Pancreas (tissue), 10 donors: ENCODE results near the gene HPX. TPM values are rescaled to one million over a fixed set of nuclear protein-coding genes. Genes with fewer than 3 reads are reported as not detected.
A peak's percentile ranks its signal among the peaks of the same experiment; 100 is the strongest.

Experiments
- ATAC-seq, 4 donors: fragments of 200-7000 bp; cut with Tn5 transposase; one replicate each; pipeline versions ENCODE4 v1.8.0 to v1.9.1; 2020; ENCODE audit warnings: mild to moderate bottlenecking in 4 of 4, moderate library complexity in 4 of 4
- DNase-seq, 6 donors: peaks; one replicate each; pipeline ENCODE4 v3.0.0-alpha.2; 2020
- FAIRE-seq: peaks from 2 replicates; lab custom pipeline; 2012; peaks lifted over from hg19 to GRCh38; lab: Jason Lieb, UNC
- H3K27ac ChIP-seq, 4 donors: fragments of 200-600 bp; sonication (generic); 1 replicate in 3 of 4; 2 replicates in 1 of 4; pipeline versions ENCODE4 v1.5.0 to v1.8.0; 2020
- H3K27me3 ChIP-seq, 4 donors: fragments of 200-600 bp; one replicate each; pipeline ENCODE4 v1.8.0; 2021
- H3K36me3 ChIP-seq, 3 donors: fragments of 200-600 bp; sonication (generic) in 1 of 3; one replicate each; pipeline versions ENCODE4 v1.5.0 to v1.8.0; 2020 to 2021
- H3K4me1 ChIP-seq, 3 donors: fragments of 200-600 bp; one replicate each; pipeline ENCODE4 v1.8.0; 2021
- H3K4me3 ChIP-seq, 4 donors: fragments of 200-600 bp; sonication (generic) in 2 of 4; one replicate each; pipeline versions ENCODE4 v1.5.0 to v1.8.0; 2020 to 2021
- H3K9me3 ChIP-seq, 4 donors: fragments of 200-600 bp; one replicate each; pipeline ENCODE4 v1.8.0; 2021
- CTCF ChIP-seq, 4 donors: fragments of 200-600 bp; sonication (generic) in 3 of 4; IDR thresholded peaks; one replicate each; pipeline versions ENCODE4 v1.5.0 to v1.8.0; 2021; ENCODE audit warnings: antibody characterized with exemption in 4 of 4
- WGBS, 2 donors: extraction: QIAGEN DNeasy Blood & Tissue Kit; methylation state at CpG; one replicate each; pipeline ENCODE4 v1.1.7; 2013; 5-methylcytosine and 5-hydroxymethylcytosine counted together
- intact Hi-C, 3 donors: fragments of 100-400 bp; cut with DNase I; formaldehyde crosslinking; loops; one replicate each; pipeline versions ENCODE4 v1.11.1 to v1.14.2; 2022
- polyA plus RNA-seq, 2 donors: library from polyadenylated mRNA; stranded (reverse); fragments of 200-250 nt; gene quantifications; one replicate each; pipeline ENCODE4 v1.2.3, GENCODE V29; 2013
- total RNA-seq, 6 donors: library from RNA; stranded (reverse); fragmentation: NEBNext Ultra II Directional in 4 of 6; extraction: Animal tissue kit (Norgen Biotek cat#: 25700) in 4 of 6; gene quantifications; one replicate each; pipeline versions ENCODE4 v1.2.1 to v1.2.4, GENCODE V29; 2021 to 2023
- donor health status: healthy with polysubstance abuse.
- donor health status: DM: no; HTN: no; CAD: no; lungs with moderate emphysema.
- donor health status: DM: no; HTN: no; CAD: no.
- donor health status: control.
- donor health status: control.
- donor health status: Bipolar disorder and iron deficiency.
- donor health status: DM: yes; HTN: yes; CAD: no.
- donor health status: DM: no; HTN: no; CAD: no.
- donor health status: DM: no; HTN: no; CAD: no.
- donor health status: DM: yes; HTN: yes; CAD: no.

The HPX gene
- total and polyA plus RNA-seq, 8 donors: 0.91 to 5.2 (median 2.9) TPM

- no peak overlapping the region for H3K27ac ChIP-seq
- intact Hi-C loops: no loop called here
- no peak overlapping the region for H3K4me3 ChIP-seq
- peaks cover 0 to 34% (median 9%) of the 10 kb centered on the region in 3 donors for H3K36me3 ChIP-seq
- DNase-seq: no peak
- no peaks in the 10 kb centered on the region for H3K9me3 ChIP-seq
- ATAC-seq: no peak
- 78 to 84% methylated on average over 3 of the region's 3 CpGs for WGBS, 2 donors
- no peaks in the 10 kb centered on the region for H3K4me1 ChIP-seq
- no peaks in the 10 kb centered on the region for H3K27me3 ChIP-seq
- no peak for FAIRE-seq
- no peak for TF ChIP-seq CTCF (IDR thresholded peaks at IDR 0.05)
These were observed 11.4 kb upstream of the HPX start for GRCh38 chr11:6452219-6452618.

GRCh38 chr11:6448574-6448973 lies 7.8 kb upstream of the HPX start:
- Histone ChIP-seq H3K9me3 (no peaks in the 10 kb centered on the region), H3K27ac (no peak overlapping the region), H3K27me3 (no peaks in the 10 kb centered on the region), H3K36me3 (peaks cover 0 to 10% (median 4%) of the 10 kb centered on the region in 3 donors), H3K4me3 (no peak overlapping the region), H3K4me1 (no peaks in the 10 kb centered on the region)
- intact Hi-C loops: loop anchor here in 1 of 3 donors (10.0 kb wide), 1 partner anchor 74 kb away; no protein-coding TSS in a partner anchor
- WGBS, 2 donors: 64 to 78% methylated on average over 3 of the region's 3 CpGs
- FAIRE-seq (no peak), ATAC-seq (no peak), DNase-seq (no peak)
- TF ChIP-seq CTCF (IDR thresholded peaks at IDR 0.05): no peak

GRCh38 chr11:6443269-6444003 lies 2.6 kb upstream of the HPX start:
- FAIRE-seq (no peak), ATAC-seq (peak; percentile 79 to 92 (median 88)), DNase-seq (peak; percentile 26 to 67 (median 50))
- no peaks in the 10 kb centered on the region for H3K9me3 ChIP-seq
- H3K4me1 ChIP-seq: no peaks in the 10 kb centered on the region
- 25 to 27% methylated on average over 5 of the region's 5 CpGs for WGBS, 2 donors
- H3K27ac ChIP-seq: no peak overlapping the region
- H3K36me3 ChIP-seq: no peaks in the 10 kb centered on the region
- no peaks in the 10 kb centered on the region for H3K27me3 ChIP-seq
- TF ChIP-seq CTCF (IDR thresholded peaks at IDR 0.05): peak; percentile 64 to 84 (median 72)
- intact Hi-C loops: loop anchor here in 1 of 3 donors (10.0 kb wide), 1 partner anchor 69 kb away; no protein-coding TSS in a partner anchor
- no peak overlapping the region for H3K4me3 ChIP-seq

GRCh38 chr11:6442441-6442840 lies 1.7 kb upstream of the HPX start:
- no peak for TF ChIP-seq CTCF (IDR thresholded peaks at IDR 0.05)
- no peaks in the 10 kb centered on the region for H3K27me3 ChIP-seq
- H3K9me3 ChIP-seq: no peaks in the 10 kb centered on the region
- H3K4me1 ChIP-seq: no peaks in the 10 kb centered on the region
- FAIRE-seq (no peak), DNase-seq (no peak), ATAC-seq (no peak)
- H3K36me3 ChIP-seq: no peaks in the 10 kb centered on the region
- 87 to 89% methylated on average over 4 of the region's 4 CpGs for WGBS, 2 donors
- no peak overlapping the region for H3K4me3 ChIP-seq
- H3K27ac ChIP-seq: no peak overlapping the region
- intact Hi-C loops: loop anchor here in 1 of 3 donors (10.0 kb wide), 1 partner anchor 68 kb away; no protein-coding TSS in a partner anchor
